ENCODE data around the gene TADA2A. TPM values are rescaled to one million over a fixed set of nuclear protein-coding genes. Genes with fewer than 3 reads are reported as not detected.

TADA2A gene
- total RNA-seq, 1 experiment from 2014 or later = 24.6 TPM

- H3K27ac ChIP-seq (ENCODE audit: low read depth, low read length) = peak overlapping the region; percentile 4; the same call in 1 of the 2 replicates
- no peak overlapping the region for H2AFZ ChIP-seq (ENCODE audit: low read depth, low read length, poor library complexity, severe bottlenecking)
- H3K9ac ChIP-seq (ENCODE audit: low read length) = no peak overlapping the region
- H3K9me3 ChIP-seq (ENCODE audit: control insufficient read depth in 1 of 2, insufficient read depth in 1 of 2, low read depth in 1 of 2, low read length in 2 of 2) = no peaks in the 10 kb centered on the region
- peaks cover 83% of the 10 kb centered on the region for H3K79me2 ChIP-seq (ENCODE audit: insufficient read depth, low read length)
- ATAC-seq = no peak
- no peak overlapping the region for H3K4me3 ChIP-seq (replicated peaks in 1 of 2; ENCODE audit: low read depth in 1 of 2, low read length in 2 of 2)
- H4K20me1 ChIP-seq (ENCODE audit: insufficient read depth) = peaks cover 9% of the 10 kb centered on the region; the same call in 1 of the 2 replicates
- no TSS peak for BruUV-seq (replicated peaks)
- TF ChIP-seq POLR2A (IDR thresholded peaks at IDR 0.05; ENCODE audit: borderline replicate concordance, extremely low read depth, insufficient read depth, insufficient read length) = no peak
- TF ChIP-seq RAD21 (IDR thresholded peaks at IDR 0.05; ENCODE audit: low read depth) = no peak
- no peak for TF ChIP-seq REST (IDR thresholded peaks at IDR 0.05; ENCODE audit: low read depth)
- TF ChIP-seq POLR2AphosphoS5 (IDR thresholded peaks at IDR 0.05; ENCODE audit: low read depth, low read length) = no peak
- no peak for TF ChIP-seq TCF7L2 (IDR thresholded peaks at IDR 0.05; ENCODE audit: borderline replicate concordance, extremely low read depth, insufficient read depth, insufficient read length)
- TF ChIP-seq SP1 (IDR thresholded peaks at IDR 0.05; ENCODE audit: low read depth) = no peak
- no peak for TF ChIP-seq CTCF (IDR thresholded peaks at IDR 0.05 in 2 of 3, conservative IDR thresholded peaks at IDR 0.05 in 1 of 3; ENCODE audit: borderline replicate concordance in 1 of 3, insufficient read depth in 1 of 3, low read depth in 2 of 3, low read length in 2 of 3)
- TF ChIP-seq FOSL1 (IDR thresholded peaks at IDR 0.05; ENCODE audit: low read depth) = no peak
- no peak for TF ChIP-seq EGR1 (IDR thresholded peaks at IDR 0.05; ENCODE audit: low read depth)
- no peak for TF ChIP-seq SRF (IDR thresholded peaks at IDR 0.05; ENCODE audit: low read depth)
- TF ChIP-seq CEBPB (IDR thresholded peaks at IDR 0.05; ENCODE audit: low read depth) = no peak
- no peaks in the 10 kb centered on the region for H3K9me2 ChIP-seq (ENCODE audit: insufficient read depth)
- intact Hi-C loops (cut with micrococcal nuclease) = loop anchor here (5.0 kb wide), 1 partner anchor 114 kb away; the partner anchor contains the start of gene SYNRG
- CTCF ChIA-PET = no interaction called here
- H3K4me2 ChIP-seq (ENCODE audit: low read length) = peak overlapping the region; percentile 86
- no peaks in the 10 kb centered on the region for H3K27me3 ChIP-seq (ENCODE audit: insufficient read depth, low read length)
- RAD21 ChIA-PET (ENCODE audit: low non-redundant PET in 1 of 2, low total read pairs in 2 of 2, uncharacterized antibody in 2 of 2, unreplicated experiment in 2 of 2) = no interaction called here
- H3K36me3 ChIP-seq (ENCODE audit: control insufficient read depth in 1 of 2, insufficient read depth in 2 of 2, low read length in 2 of 2) = no peaks in the 10 kb centered on the region
- DNase-seq (ENCODE audit: low read depth, low spot score) = peak; percentile 8
- POLR2A ChIA-PET = no interaction called here
- H3K4me1 ChIP-seq (ENCODE audit: control insufficient read depth in 1 of 2, insufficient read depth in 2 of 2, low read length in 2 of 2) = peaks cover 41 to 60% of the 10 kb centered on the region in 2 experiments
Observed at GRCh38 chr17:37493249-37494027, 86.8 kb downstream of the TADA2A start.
